HepG2 (cell line): ENCODE data around the gene NRBP1. TPM values are rescaled to one million over a fixed set of nuclear protein-coding genes. Genes with fewer than 3 reads are reported as not detected.

Experiments used
- ARNT2 ChIP-seq: sonication (generic); formaldehyde crosslinking; IDR thresholded peaks from 2 replicates; pipeline ENCODE4 v1.8.0; 2022; ENCODE audit warnings: mild to moderate bottlenecking, low read depth, missing genetic modification reagents, moderate library complexity
- ATM ChIP-seq: fragments of 450-650 bp; IDR thresholded peaks from 2 replicates; pipeline ENCODE4 v1.7.1; 2017; ENCODE audit warnings: mild to moderate bottlenecking, borderline replicate concordance
- BRF2 ChIP-seq: sonication (generic); formaldehyde crosslinking; IDR thresholded peaks from 2 replicates; pipeline ENCODE4 v1.8.1; 2022; ENCODE audit warnings: mild to moderate bottlenecking, missing genetic modification reagents
- CBX1 ChIP-seq: IDR thresholded peaks from one replicate; pipeline ENCODE4 v1.6.1; 2016; ENCODE audit warnings: antibody characterized with exemption, low read depth
- EHMT2 ChIP-seq: fragments of 200-600 bp; sonication (generic); IDR thresholded peaks from 2 replicates; pipeline ENCODE4 v1.7.0; 2017; ENCODE audit warnings: antibody characterized with exemption, low read depth, low read length, borderline replicate concordance
- FIP1L1 ChIP-seq: fragments of 200-400 bp; formaldehyde crosslinking; IDR thresholded peaks from 2 replicates; pipeline ENCODE4 v1.6.1; 2018; ENCODE audit warnings: low read depth, mild to moderate bottlenecking, low read length, moderate library complexity, borderline replicate concordance; ENCODE audit not compliant: insufficient read depth
- FOXK1 ChIP-seq: sonication (generic); formaldehyde crosslinking; IDR thresholded peaks from 2 replicates; pipeline ENCODE4 v1.4.0; 2020; ENCODE audit warnings: low read depth, missing genetic modification reagents, borderline replicate concordance
- FOXO1 ChIP-seq: sonication (generic); formaldehyde crosslinking; IDR thresholded peaks from 2 replicates; pipeline ENCODE4 v1.4.0; 2020; ENCODE audit warnings: missing genetic modification reagents
- FOXP1 ChIP-seq, 2 experiments: fragments of 450-650 bp in 1 of 2; IDR thresholded peaks; 2 replicates each; pipeline ENCODE4 v1.6.1; 2017 to 2018; ENCODE audit warnings: antibody characterized with exemption in 1 of 2
- ISL2 ChIP-seq: sonication (generic); formaldehyde crosslinking; IDR thresholded peaks from 2 replicates; pipeline ENCODE4 v1.5.0; 2020; ENCODE audit warnings: missing genetic modification reagents
- KDM3A ChIP-seq: IDR thresholded peaks from 2 replicates; pipeline ENCODE4 v1.6.1; 2018; ENCODE audit warnings: low read depth, missing compliant biosample characterization
- LCORL ChIP-seq, 2 experiments: fragments of 450-650 bp in 1 of 2; sonication (generic) in 1 of 2; formaldehyde crosslinking in 1 of 2; IDR thresholded peaks; 2 replicates each; pipeline versions ENCODE4 v1.5.0 to v1.6.1; 2017 to 2020; ENCODE audit warnings: antibody characterized with exemption in 1 of 2, missing genetic modification reagents in 1 of 2
- MZF1 ChIP-seq: sonication (generic); formaldehyde crosslinking; IDR thresholded peaks from 2 replicates; pipeline ENCODE4 v1.8.1; 2023; ENCODE audit warnings: mild to moderate bottlenecking, missing genetic modification reagents, borderline replicate concordance
- NR1H2 ChIP-seq: sonication (generic); formaldehyde crosslinking; IDR thresholded peaks from 2 replicates; pipeline ENCODE4 v1.8.1; 2022; ENCODE audit warnings: low read depth, missing genetic modification reagents, borderline replicate concordance
- TEAD3 ChIP-seq: optimal IDR thresholded peaks from 2 replicates; pipeline ENCODE3; 2016; ENCODE audit warnings: borderline replicate concordance
- TFDP1 ChIP-seq: IDR thresholded peaks from 2 replicates; pipeline ENCODE4 v1.6.1; 2016; ENCODE audit warnings: missing compliant biosample characterization, missing genetic modification reagents, borderline replicate concordance
- TRIM22 ChIP-seq: fragments of 450-650 bp; IDR thresholded peaks from 2 replicates; pipeline ENCODE4 v1.6.1; 2017
- ZNF431 ChIP-seq: sonication (generic); formaldehyde crosslinking; IDR thresholded peaks from 2 replicates; pipeline ENCODE4 v1.9.0; 2022; ENCODE audit warnings: missing genetic modification reagents, low read depth, mild to moderate bottlenecking, borderline replicate concordance
- ZNF567 ChIP-seq: sonication (generic); formaldehyde crosslinking; IDR thresholded peaks from 2 replicates; pipeline ENCODE4 v1.8.1; 2023; ENCODE audit warnings: mild to moderate bottlenecking, missing genetic modification reagents, borderline replicate concordance
- ZNF607 ChIP-seq: sonication (generic); formaldehyde crosslinking; IDR thresholded peaks from 2 replicates; pipeline ENCODE4 v1.5.1; 2020; ENCODE audit warnings: missing genetic modification reagents, mild to moderate bottlenecking, borderline replicate concordance
- ZNF704 ChIP-seq: sonication (generic); formaldehyde crosslinking; IDR thresholded peaks from 2 replicates; pipeline ENCODE4 v1.8.1; 2023; ENCODE audit warnings: mild to moderate bottlenecking, inconsistent platforms, moderate library complexity, missing genetic modification reagents, borderline replicate concordance
- ZSCAN30 ChIP-seq: sonication (generic); formaldehyde crosslinking; IDR thresholded peaks from 2 replicates; pipeline ENCODE4 v1.5.0; 2020; ENCODE audit warnings: mild to moderate bottlenecking, missing genetic modification reagents
- polyA plus RNA-seq, 8 experiments: library from polyadenylated mRNA; depleted of rRNA in 3 of 8; stranded (reverse) in 7 of 8; unstranded in 1 of 8; fragments of >200 nt; fragmentation: Illumina TruSeq in 4 of 8; extraction: Trizol in 4 of 8; gene quantifications; 2 replicates each; pipeline versions ENCODE4 v1.2.1 to v1.2.3, GENCODE V29; 2011 to 2016; ENCODE audit warnings: low read depth in 4 of 8, missing spikeins in 1 of 8, mixed read lengths in 1 of 8; ENCODE audit not compliant: insufficient read depth in 1 of 8
- total RNA-seq, 5 experiments: library from RNA; depleted of rRNA; stranded (reverse); fragments of >200 nt; fragmentation: Illumina TruSeq; extraction: Trizol; gene quantifications; 2 replicates each; pipeline ENCODE4 v1.2.3, GENCODE V29; 2016; ENCODE audit warnings: low read depth in 1 of 5
- TF ChIP-seq, protein P1 (sequence below): sonication (generic); formaldehyde crosslinking; IDR thresholded peaks from 2 replicates; pipeline ENCODE4 v1.5.0; 2020; ENCODE audit warnings: missing genetic modification reagents

Gene NRBP1
- total and polyA plus RNA-seq, 2 of the 13 experiments (the other 11 are each of a cell fraction or from before 2014, with no cell fraction given), result 165 to 240 TPM

DNA sequence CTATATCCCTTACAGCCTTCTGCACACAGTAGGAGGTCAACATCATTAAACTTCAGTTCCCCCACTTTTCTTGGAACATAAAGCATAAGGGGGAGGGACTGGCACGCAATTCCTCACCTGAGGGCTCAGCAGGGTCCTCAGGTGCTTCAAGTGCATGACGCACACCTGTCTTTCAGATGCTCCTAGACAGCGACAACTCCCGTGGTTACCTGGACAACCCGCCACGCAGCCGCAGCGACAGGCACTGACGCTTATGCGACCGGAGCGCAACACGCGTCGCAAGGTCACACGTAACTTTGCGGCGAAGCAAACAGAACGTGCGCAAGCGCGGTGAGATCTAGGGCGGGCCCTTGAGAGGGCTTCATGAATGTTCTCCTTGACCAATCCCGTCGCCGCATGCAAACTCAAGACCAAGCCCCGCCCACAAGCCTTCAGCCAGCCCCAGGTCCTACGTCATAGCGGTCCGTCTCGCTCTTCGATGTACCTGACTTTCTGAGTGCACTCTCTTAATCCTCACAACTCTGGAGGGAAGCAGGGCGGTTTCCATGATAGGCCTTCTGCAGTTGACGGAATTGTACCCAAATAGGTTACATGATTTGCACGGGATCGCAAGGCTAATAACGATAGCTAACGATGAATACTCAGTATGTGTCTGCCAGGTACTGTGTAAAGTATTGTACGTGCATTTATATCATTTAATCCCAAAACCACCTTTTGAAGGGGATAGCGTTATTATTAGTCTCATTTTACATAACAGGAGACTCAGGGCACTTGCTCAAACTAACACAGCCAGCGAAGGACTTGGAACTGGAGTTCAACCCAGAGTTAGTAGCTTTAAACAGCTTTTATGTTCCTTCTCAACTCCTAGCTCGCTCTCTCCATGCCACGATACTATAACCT, 61.3 kb downstream of the NRBP1 start, which contains the start of gene IFT172 (continued):
- peak; percentile 86; the same call in 1 of the 2 replicates for TF ChIP-seq TFDP1 (CRISPR knock-in tag)
- peak; percentile 56 for TF ChIP-seq FOXO1 (CRISPR knock-in tag)
- no peak for TF ChIP-seq TRIM22
- TF ChIP-seq ATM, result no peak
- peak; percentile 86; the same call in 1 of the 2 replicates for TF ChIP-seq ZNF607 (CRISPR knock-in tag)
- no peak for TF ChIP-seq EHMT2
- TF ChIP-seq KDM3A (CRISPR knock-in tag), result peak; percentile 70; the same call in 1 of the 2 replicates
- TF ChIP-seq, protein P1, sequence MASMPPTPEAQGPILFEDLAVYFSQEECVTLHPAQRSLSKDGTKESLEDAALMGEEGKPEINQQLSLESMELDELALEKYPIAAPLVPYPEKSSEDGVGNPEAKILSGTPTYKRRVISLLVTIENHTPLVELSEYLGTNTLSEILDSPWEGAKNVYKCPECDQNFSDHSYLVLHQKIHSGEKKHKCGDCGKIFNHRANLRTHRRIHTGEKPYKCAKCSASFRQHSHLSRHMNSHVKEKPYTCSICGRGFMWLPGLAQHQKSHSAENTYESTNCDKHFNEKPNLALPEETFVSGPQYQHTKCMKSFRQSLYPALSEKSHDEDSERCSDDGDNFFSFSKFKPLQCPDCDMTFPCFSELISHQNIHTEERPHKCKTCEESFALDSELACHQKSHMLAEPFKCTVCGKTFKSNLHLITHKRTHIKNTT (CRISPR knock-in tag), result no peak
- no peak for TF ChIP-seq ISL2 (CRISPR knock-in tag)
- TF ChIP-seq ZSCAN30 (CRISPR knock-in tag), result no peak
- no peak for TF ChIP-seq NR1H2
- TF ChIP-seq TEAD3, result peak; percentile 69
- TF ChIP-seq FOXP1 (IDR thresholded peaks at IDR 0.05), result no peak
- TF ChIP-seq FOXP1 (CRISPR knock-in tag; IDR thresholded peaks at IDR 0.05), result peak; percentile 64
- TF ChIP-seq FIP1L1, result no peak
- peak; percentile 98 for TF ChIP-seq FOXK1 (CRISPR knock-in tag)
- TF ChIP-seq BRF2 (CRISPR knock-in tag), result no peak
- TF ChIP-seq CBX1, result no peak
- TF ChIP-seq ZNF704 (CRISPR knock-in tag), result no peak
- 0 out of 2 replicates have a peak, but pooled peaks have one; percentile 8 for TF ChIP-seq ZNF431
- no peak for TF ChIP-seq ZNF567 (CRISPR knock-in tag)
- no peak for TF ChIP-seq LCORL (IDR thresholded peaks at IDR 0.05)
- 0 out of 2 replicates have a peak, but pooled peaks have one; percentile 12 for TF ChIP-seq LCORL (CRISPR knock-in tag; IDR thresholded peaks at IDR 0.05)
- TF ChIP-seq ARNT2 (CRISPR knock-in tag), result peak; percentile 80
- TF ChIP-seq MZF1 (CRISPR knock-in tag), result no peak
